GM23338 (cell line): Measurements from ENCODE around the gene CPSF4. TPM values are rescaled to one million over a fixed set of nuclear protein-coding genes. Genes with fewer than 3 reads are reported as not detected.

ENCODE experiments used
- ATAC-seq: fragments of 200-7000 bp; cut with Tn5 transposase; 3 replicates; pipeline ENCODE4 v1.9.1; 2020
- DNase-seq: peaks from one replicate; pipeline ENCODE4 v3.0.0-alpha.2; 2015; ENCODE audit warnings: low spot score
- H2AFZ ChIP-seq: fragments of 200-600 bp; sonication (generic); 2 replicates; pipeline ENCODE4 v1.8.0; 2016; ENCODE audit warnings: antibody characterized with exemption, mild to moderate bottlenecking, moderate library complexity
- H3F3A ChIP-seq: fragments of 200-600 bp; sonication (generic); replicated peaks from 2 replicates; pipeline ENCODE4 v1.8.0; 2017; ENCODE audit warnings: antibody characterized with exemption, mixed run types, low read depth
- H3K27ac ChIP-seq: fragments of 200-600 bp; sonication (generic); 2 replicates; pipeline ENCODE4 v1.6.1; 2016; ENCODE audit warnings: low read depth
- H3K27me3 ChIP-seq: fragments of 200-600 bp; sonication (generic); 2 replicates; pipeline ENCODE4 v1.8.0; 2016; ENCODE audit warnings: mild to moderate bottlenecking, mixed run types, moderate library complexity; ENCODE audit not compliant: insufficient read depth
- H3K36me3 ChIP-seq: fragments of 200-600 bp; sonication (generic); 2 replicates; pipeline ENCODE4 v1.8.0; 2016; ENCODE audit warnings: mild to moderate bottlenecking; ENCODE audit not compliant: insufficient read depth
- H3K4me1 ChIP-seq: fragments of 200-600 bp; sonication (generic); 2 replicates; pipeline ENCODE4 v1.8.0; 2016; ENCODE audit warnings: mild to moderate bottlenecking, moderate library complexity; ENCODE audit not compliant: insufficient read depth
- H3K4me2 ChIP-seq: fragments of 200-600 bp; sonication (generic); 2 replicates; pipeline ENCODE4 v1.7.1; 2017; ENCODE audit warnings: mixed run types
- H3K4me3 ChIP-seq: fragments of 200-600 bp; sonication (generic); 2 replicates; pipeline ENCODE4 v1.6.1; 2016; ENCODE audit warnings: mixed run types
- H3K79me2 ChIP-seq: fragments of 200-600 bp; sonication (generic); replicated peaks from 2 replicates; pipeline ENCODE4 v1.8.0; 2017; ENCODE audit warnings: mild to moderate bottlenecking; ENCODE audit not compliant: insufficient read depth
- H3K9me2 ChIP-seq: fragments of 200-600 bp; sonication (generic); 2 replicates; pipeline ENCODE4 v1.8.0; 2017; ENCODE audit not compliant: insufficient read depth
- H4K20me1 ChIP-seq: fragments of 200-600 bp; sonication (generic); replicated peaks from 2 replicates; pipeline ENCODE4 v1.8.0; 2017; ENCODE audit warnings: mild to moderate bottlenecking; ENCODE audit not compliant: insufficient read depth
- H3K27ac Mint-ChIP-seq: 2 replicates; pipeline ENCODE4 v1.8.0; 2020; ENCODE audit warnings: inconsistent platforms, mild to moderate bottlenecking, moderate library complexity, mixed read lengths
- H3K27me3 Mint-ChIP-seq: 3 replicates; pipeline ENCODE4 v1.8.0; 2022; ENCODE audit warnings: low read depth, mild to moderate bottlenecking, moderate library complexity, mixed read lengths, inconsistent platforms; ENCODE audit not compliant: insufficient read depth, poor library complexity
- H3K36me3 Mint-ChIP-seq: 3 replicates; pipeline ENCODE4 v1.8.0; 2021; ENCODE audit warnings: low read depth, mild to moderate bottlenecking, inconsistent platforms, moderate library complexity, mixed read lengths
- H3K4me1 Mint-ChIP-seq: 3 replicates; pipeline ENCODE4 v1.8.0; 2020; ENCODE audit warnings: mild to moderate bottlenecking, inconsistent platforms, mixed read lengths
- H3K4me3 Mint-ChIP-seq: 3 replicates; pipeline ENCODE4 v1.8.0; 2021; ENCODE audit warnings: moderate library complexity, mild to moderate bottlenecking, inconsistent platforms, mixed read lengths
- H3K9me3 Mint-ChIP-seq: 3 replicates; pipeline ENCODE4 v1.8.0; 2020; ENCODE audit warnings: moderate library complexity, mild to moderate bottlenecking, inconsistent platforms, mixed read lengths
- CREB1 ChIP-seq: fragments of 250-450 bp; sonication (Bioruptor Pico); IDR thresholded peaks from 2 replicates; pipeline ENCODE4 v1.5.0; 2020; ENCODE audit warnings: low read depth, mild to moderate bottlenecking, moderate library complexity
- CTCF ChIP-seq, 2 experiments: fragments of 200-600 bp in 1 of 2; sonication (generic) in 1 of 2; conservative IDR thresholded peaks; 2 replicates each; pipeline versions ENCODE4 v1.5.1 to v1.6.1; 2016 to 2017; ENCODE audit warnings: antibody characterized with exemption in 2 of 2, low read depth in 2 of 2, mild to moderate bottlenecking in 2 of 2, moderate library complexity in 1 of 2
- EZH2phosphoT487 ChIP-seq: fragments of 200-600 bp; sonication (generic); IDR thresholded peaks from one replicate; pipeline ENCODE4 v1.8.1; 2018; ENCODE audit warnings: antibody characterized with exemption; ENCODE audit not compliant: unreplicated experiment
- JUNB ChIP-seq: IDR thresholded peaks from one replicate; pipeline ENCODE4 v1.6.1; 2016; ENCODE audit warnings: antibody characterized with exemption; ENCODE audit not compliant: unreplicated experiment
- NANOG ChIP-seq: IDR thresholded peaks from 2 replicates; pipeline ENCODE4 v1.6.1; 2016; ENCODE audit warnings: antibody characterized with exemption, borderline replicate concordance
- POLR2AphosphoS5 ChIP-seq: IDR thresholded peaks from 2 replicates; pipeline ENCODE4 v1.6.1; 2016; ENCODE audit warnings: antibody characterized with exemption, low read depth
- REST ChIP-seq: IDR thresholded peaks from one replicate; pipeline ENCODE4 v1.6.1; 2018; ENCODE audit warnings: antibody characterized with exemption; ENCODE audit not compliant: unreplicated experiment
- STAT1 ChIP-seq: IDR thresholded peaks from one replicate; pipeline ENCODE4 v1.6.1; 2016; ENCODE audit warnings: antibody characterized with exemption; ENCODE audit not compliant: unreplicated experiment
- ZNF114 ChIP-seq: fragments of 250-450 bp; sonication (Bioruptor Pico); IDR thresholded peaks from 2 replicates; pipeline ENCODE4 v1.5.0; 2020; ENCODE audit warnings: mild to moderate bottlenecking, moderate library complexity
- ZNF462 ChIP-seq: fragments of 250-450 bp; sonication (Bioruptor Pico); IDR thresholded peaks from 2 replicates; pipeline ENCODE4 v1.5.0; 2020; ENCODE audit warnings: mild to moderate bottlenecking, moderate library complexity
- polyA plus RNA-seq: library from polyadenylated mRNA; unstranded; fragments of >200 nt; fragmentation: Nextera tagmentation; extraction: Ambion mirVana; gene quantifications from 2 replicates; pipeline ENCODE4 v1.2.1, GENCODE V29; 2016
- total RNA-seq: library from RNA; depleted of rRNA; stranded (reverse); fragments of >200 nt; shearing (Covaris generic); gene quantifications from 2 replicates; pipeline ENCODE4 v1.2.3, GENCODE V29; 2014
- TF ChIP-seq, protein P1 (sequence below): IDR thresholded peaks from 2 replicates; pipeline ENCODE4 v1.6.1; 2016; ENCODE audit warnings: antibody characterized with exemption

The CPSF4 gene
- total and polyA plus RNA-seq, 2 experiments from 2014 or later = 34.3 to 93.2 TPM

DNA sequence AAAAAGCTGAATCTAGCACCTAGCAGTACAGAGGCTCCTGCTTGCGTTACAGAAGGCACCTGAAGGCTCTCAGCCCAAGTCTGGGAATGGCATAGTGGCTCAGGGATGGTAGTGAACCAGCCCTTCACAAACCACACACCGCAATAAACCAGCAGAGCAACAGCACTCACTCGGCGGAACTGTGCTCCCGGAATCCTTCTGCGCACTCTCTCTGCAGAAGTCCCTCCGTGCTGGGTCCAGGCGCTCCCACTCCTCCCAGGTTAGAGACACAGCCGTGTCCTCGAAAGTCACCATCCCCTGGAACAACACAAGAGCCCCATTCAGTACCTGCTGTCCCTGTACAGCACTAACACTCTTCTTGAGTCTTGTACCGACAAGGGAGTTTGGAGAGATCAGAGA is 59.8 kb downstream of the CPSF4 start (continued):
- TF ChIP-seq ZNF462 (CRISPR knock-in tag) = no peak
- no peak for TF ChIP-seq EZH2phosphoT487
- TF ChIP-seq, protein P1, sequence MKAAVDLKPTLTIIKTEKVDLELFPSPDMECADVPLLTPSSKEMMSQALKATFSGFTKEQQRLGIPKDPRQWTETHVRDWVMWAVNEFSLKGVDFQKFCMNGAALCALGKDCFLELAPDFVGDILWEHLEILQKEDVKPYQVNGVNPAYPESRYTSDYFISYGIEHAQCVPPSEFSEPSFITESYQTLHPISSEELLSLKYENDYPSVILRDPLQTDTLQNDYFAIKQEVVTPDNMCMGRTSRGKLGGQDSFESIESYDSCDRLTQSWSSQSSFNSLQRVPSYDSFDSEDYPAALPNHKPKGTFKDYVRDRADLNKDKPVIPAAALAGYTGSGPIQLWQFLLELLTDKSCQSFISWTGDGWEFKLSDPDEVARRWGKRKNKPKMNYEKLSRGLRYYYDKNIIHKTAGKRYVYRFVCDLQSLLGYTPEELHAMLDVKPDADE = no peak
- TF ChIP-seq POLR2AphosphoS5 = no peak
- TF ChIP-seq CTCF (conservative IDR thresholded peaks at IDR 0.05; ENCODE audit: low read depth in 2 of 2) = no peak

- no peaks in the 10 kb centered on the region for H3K9me2 ChIP-seq
- H3K27ac ChIP-seq = peak overlapping the region; percentile 98
- peak overlapping the region; percentile 85 for H3K4me3 ChIP-seq
- peaks cover 22% of the 10 kb centered on the region for H3K9me3 Mint-ChIP-seq
- H3K36me3 ChIP-seq = peaks cover 24% of the 10 kb centered on the region
- H3K4me2 ChIP-seq = peak overlapping the region; percentile 94
- peaks cover 13% of the 10 kb centered on the region for H3K4me1 Mint-ChIP-seq
- DNase-seq (no peak), ATAC-seq (no peak)
- peaks cover 24% of the 10 kb centered on the region for H4K20me1 ChIP-seq
- 0 out of 2 replicates have a peak, but pooled peaks cover 26% of the 10 kb centered on the region for H3F3A ChIP-seq
- peak overlapping the region; percentile 99 for H3K4me3 Mint-ChIP-seq
- H2AFZ ChIP-seq = peak overlapping the region; percentile 89
- peaks cover 4% of the 10 kb centered on the region for H3K27me3 Mint-ChIP-seq
- H3K27ac Mint-ChIP-seq = peak overlapping the region; percentile 100
- H3K79me2 ChIP-seq = peaks cover 53% of the 10 kb centered on the region
- peaks cover 18% of the 10 kb centered on the region; the same call in 1 of the 2 replicates for H3K4me1 ChIP-seq
- no peaks in the 10 kb centered on the region for H3K27me3 ChIP-seq
- peaks cover 43% of the 10 kb centered on the region for H3K36me3 Mint-ChIP-seq
- TF ChIP-seq ZNF114 (CRISPR knock-in tag) (no peak), EZH2phosphoT487 (no peak), STAT1 (no peak), CREB1 (CRISPR knock-in tag) (no peak), REST (no peak), NANOG (no peak), JUNB (no peak)
- TF ChIP-seq, protein P1 = no peak
Observed at GRCh38 chr7:99499371-99499720, 60.6 kb downstream of the CPSF4 start.
